Caki2 (cell line): ENCODE measurements around the gene SIRT3. TPM values are rescaled to one million over a fixed set of nuclear protein-coding genes. Genes with fewer than 3 reads are reported as not detected.
"Not testable (repeated sequence)": the region's sequence is repeated elsewhere in the genome, so short reads cannot be mapped to it uniquely, and the experiment has no call there.

Experiments
- DNase-seq: peaks from one replicate; pipeline ENCODE4 v3.0.0-alpha.2; 2015; ENCODE audit warnings: low read depth
- in situ Hi-C: cut with HindIII; loops from 2 replicates; pipeline ENCODE4 v1.10.0; 2016; ENCODE audit warnings: low sequenced_read_pairs, low pct_unique_long_range_greater_than_20kb, mixed read lengths
- total RNA-seq: library from RNA; depleted of rRNA; stranded (reverse); fragments of >200 nt; shearing (Covaris generic); gene quantifications from 2 replicates; pipeline ENCODE4 v1.2.3, GENCODE V29; 2014; ENCODE audit warnings: low replicate concordance; rRNA removed

The SIRT3 gene
- total RNA-seq, 1 experiment from 2014 or later, result 25.1 TPM

GRCh38 chr11:199004-199581, 37.0 kb downstream of the SIRT3 start:
- DNase-seq, result no peak
- in situ Hi-C loops, result no loop called here

- no peak for DNase-seq
- in situ Hi-C loops, result no loop called here
Measured at GRCh38 chr11:198236-198806, 37.8 kb downstream of the SIRT3 start.

GRCh38 chr11:197741-198235, 38.4 kb downstream of the SIRT3 start:
- in situ Hi-C loops, result no loop called here
- DNase-seq, result no peak

- no peak for DNase-seq
- in situ Hi-C loops, result no loop called here
Measured at GRCh38 chr11:196786-197731, 39.1 kb downstream of the SIRT3 start.

- DNase-seq, in situ Hi-C loops: not testable (repeated sequence)
Measured at GRCh38 chr11:193481-193880, 42.7 kb downstream of the SIRT3 start.

- DNase-seq, in situ Hi-C loops: not testable (repeated sequence)
Measured at GRCh38 chr11:192674-193128, 43.4 kb downstream of the SIRT3 start, which contains the start of gene SCGB1C1. Gene SCGB1C1 (plus strand): TSS chr11:193078. CDS start chr11:193100, 22 bp downstream.

GRCh38 chr11:191490-192478, 44.4 kb downstream of the SIRT3 start:
- in situ Hi-C loops, DNase-seq: not testable (repeated sequence)

- in situ Hi-C loops, DNase-seq: not testable (repeated sequence)
Measured at GRCh38 chr11:190546-190945, 45.6 kb downstream of the SIRT3 start.

GRCh38 chr11:189843-190311, 46.3 kb downstream of the SIRT3 start:
- DNase-seq, in situ Hi-C loops: not testable (repeated sequence)

- DNase-seq, in situ Hi-C loops: not testable (repeated sequence)
Measured at GRCh38 chr11:189200-189783, 46.9 kb downstream of the SIRT3 start.

- in situ Hi-C loops, DNase-seq: not testable (repeated sequence)
Measured at GRCh38 chr11:180242-180641, 55.9 kb downstream of the SIRT3 start.

Other genes with a start within 250 kb of the SIRT3 start
- gene SCGB1C1, start 43.3 kb downstream of the SIRT3 start, total RNA-seq, result not detected in 2 replicates
- gene BET1L, start 28.9 kb downstream of the SIRT3 start, total RNA-seq, result 23.3 and 26.2 TPM in 2 replicates
- 80.2 and 115 TPM in 2 replicates for gene RIC8A, start 28.6 kb downstream of the SIRT3 start, total RNA-seq
- gene PSMD13, start 634 bp upstream of the SIRT3 start, total RNA-seq, result 97.7 and 117 TPM in 2 replicates
- gene NLRP6, start 42.1 kb upstream of the SIRT3 start, total RNA-seq, result not detected in 2 replicates
- gene PGGHG, start 52.8 kb upstream of the SIRT3 start, total RNA-seq, result 7.9 and 11.2 TPM in 2 replicates
- gene IFITM5, start 63.2 kb upstream of the SIRT3 start, total RNA-seq, result not detected in 2 replicates
- gene IFITM2, start 71.5 kb upstream of the SIRT3 start, total RNA-seq, result not detected in 2 replicates
- 2.0 and 10.3 TPM in 2 replicates for gene IFITM1, start 77.7 kb upstream of the SIRT3 start, total RNA-seq
- gene IFITM3, start 84.5 kb upstream of the SIRT3 start, total RNA-seq, result 6.2 and 23.7 TPM in 2 replicates
- 23.9 and 61.5 TPM in 2 replicates for gene B4GALNT4, start 133.2 kb upstream of the SIRT3 start, total RNA-seq
- gene PKP3, start 157.9 kb upstream of the SIRT3 start, total RNA-seq, result 70.7 and 103 TPM in 2 replicates
- 66.9 and 103 TPM in 2 replicates for gene SIGIRR, start 178.7 kb upstream of the SIRT3 start, total RNA-seq
- gene ANO9, start 205.7 kb upstream of the SIRT3 start, total RNA-seq, result not detected in 2 replicates
- gene PTDSS2, start 213.9 kb upstream of the SIRT3 start, total RNA-seq, result 36.9 and 50.2 TPM in 2 replicates